Adrenal gland (tissue), 12 donors: ENCODE results near the gene AFTPH. TPM values are rescaled to one million over a fixed set of nuclear protein-coding genes. Genes with fewer than 3 reads are reported as not detected.

Experiments used
- DNase-seq, 7 donors: peaks; one replicate each; pipeline ENCODE4 v3.0.0-alpha.2; 2019 to 2020
- H3K27ac ChIP-seq, 5 donors: fragments of 200-600 bp; sonication (generic) in 4 of 5; 1 replicate in 3 of 5; 2 replicates in 2 of 5; pipeline versions ENCODE4 v1.5.1 to v1.8.0; 2016 to 2020; ENCODE audit warnings: mild to moderate bottlenecking in 1 of 5
- H3K27me3 ChIP-seq: fragments of 200-600 bp; 2 replicates; pipeline ENCODE4 v1.8.0; 2021
- H3K36me3 ChIP-seq, 2 donors: fragments of 200-600 bp; replicated peaks in 1 of 2; 1 replicate in 1 of 2; 2 replicates in 1 of 2; pipeline versions ENCODE4 v1.5.1 to v1.8.0; 2018 to 2022
- H3K4me1 ChIP-seq, 2 donors: fragments of 200-600 bp; replicated peaks in 1 of 2; 1 replicate in 1 of 2; 2 replicates in 1 of 2; pipeline versions ENCODE4 v1.5.1 to v1.8.0; 2018 to 2021
- H3K4me3 ChIP-seq, 4 donors: fragments of 200-600 bp; sonication (generic) in 3 of 4; one replicate each; pipeline ENCODE4 v1.5.1; 2016 to 2018
- H3K9me3 ChIP-seq, 3 donors: fragments of 200-600 bp; sonication (generic) in 1 of 3; replicated peaks in 1 of 3; 1 replicate in 2 of 3; 2 replicates in 1 of 3; pipeline versions ENCODE4 v1.5.1 to v1.8.0; 2016 to 2021
- CTCF ChIP-seq, 6 experiments: fragments of 450-650 bp in 4 of 6; fragments of 200-600 bp in 2 of 6; sonication (generic) in 1 of 6; IDR thresholded peaks; 1 replicate in 5 of 6; 2 replicates in 1 of 6; pipeline versions ENCODE4 v1.5.1 to v1.8.0; 2016 to 2021; ENCODE audit warnings: antibody characterized with exemption in 6 of 6, mild to moderate bottlenecking in 2 of 6, moderate library complexity in 1 of 6
- POLR2A ChIP-seq, 2 donors: fragments of 450-650 bp; IDR thresholded peaks; one replicate each; pipeline ENCODE4 v1.6.1; 2017; ENCODE audit warnings: antibody characterized with exemption in 2 of 2, mild to moderate bottlenecking in 2 of 2, moderate library complexity in 1 of 2
- WGBS, 4 donors: extraction: QIAGEN DNeasy Blood & Tissue Kit in 2 of 4; methylation state at CpG; one replicate each; pipeline versions ENCODE4 v1.1.5 to v1.1.7; 2013 to 2017; 5-methylcytosine and 5-hydroxymethylcytosine counted together
- intact Hi-C, 2 donors: fragments of 100-400 bp; cut with DNase I; formaldehyde crosslinking; loops; one replicate each; pipeline versions ENCODE4 v1.14.1 to v1.15.0; 2022 to 2023
- polyA plus RNA-seq, 3 donors: library from polyadenylated mRNA; stranded (reverse); fragments of 200-250 nt in 2 of 3; fragments of 350-450 nt in 1 of 3; fragmentation: Illumina TruSeq in 1 of 3; extraction: RNeasy Lipid Tissue Mini Kit (QIAGEN cat#74804) in 1 of 3; gene quantifications; one replicate each; pipeline ENCODE4 v1.2.3, GENCODE V29; 2013 to 2014
- total RNA-seq, 9 donors: library from RNA; depleted of rRNA in 4 of 9; stranded (reverse); fragments of >200 nt in 4 of 9; fragments of 120-200 nt in 1 of 9; fragmentation: NEBNext Ultra II Directional in 1 of 9; extraction: Animal tissue kit (Norgen Biotek cat#: 25700) in 1 of 9; gene quantifications; one replicate each; pipeline versions ENCODE4 v1.1.0 to v1.2.4, GENCODE V29; 2013 to 2023
- donor health status: healthy with polysubstance abuse.
- donor health status: Bipolar disorder and iron deficiency.
- donor health status: DM: yes; HTN: yes; CAD: no.
- donor health status: DM: no; HTN: no; CAD: no.
- donor health status: DM: no; HTN: no; CAD: no.
- donor health status: DM: yes; HTN: yes; CAD: no.

The AFTPH gene
- total and polyA plus RNA-seq, 12 donors, result 25.7 to 58.5 (median 36.1) TPM

GRCh38 chr2:64602436-64602835 is 78.3 kb downstream of the AFTPH start:
- intact Hi-C loops, result no loop called here
- DNase-seq, result no peak
- Histone ChIP-seq H3K36me3 (no peaks in the 10 kb centered on the region), H3K9me3 (no peaks in the 10 kb centered on the region), H3K4me3 (no peak overlapping the region), H3K27me3 (no peaks in the 10 kb centered on the region), H3K27ac (no peak overlapping the region), H3K4me1 (peaks cover 9 to 10% of the 10 kb centered on the region in 2 donors)
- TF ChIP-seq CTCF (IDR thresholded peaks at IDR 0.05), result no peak
- TF ChIP-seq POLR2A (IDR thresholded peaks at IDR 0.05), result no peak
- 93 to 95% (median 94%) methylated on average over 10 to 11 of the region's 11 CpGs for WGBS, 4 donors

- Histone ChIP-seq H3K27ac (no peak overlapping the region), H3K36me3 (no peaks in the 10 kb centered on the region), H3K27me3 (no peaks in the 10 kb centered on the region), H3K9me3 (no peaks in the 10 kb centered on the region), H3K4me1 (peaks cover 8 to 10% of the 10 kb centered on the region in 2 donors), H3K4me3 (no peak overlapping the region)
- peak in 1 of 7 donors; percentile 12 for DNase-seq
- TF ChIP-seq CTCF (IDR thresholded peaks at IDR 0.05) (no peak), POLR2A (IDR thresholded peaks at IDR 0.05) (no peak)
- 87 to 97% (median 93%) methylated on average over 2 of the region's 2 CpGs for WGBS, 4 donors
- intact Hi-C loops, result no loop called here
Observed at GRCh38 chr2:64604155-64604554, 80.0 kb downstream of the AFTPH start.

- Histone ChIP-seq H3K27me3 (no peaks in the 10 kb centered on the region), H3K27ac (peak overlapping the region in 1 of 5 donors; percentile 33), H3K4me1 (peaks cover 4 to 10% of the 10 kb centered on the region in 2 donors), H3K36me3 (no peaks in the 10 kb centered on the region), H3K4me3 (no peak overlapping the region), H3K9me3 (no peaks in the 10 kb centered on the region)
- 25 to 39% (median 32%) methylated on average over 6 of the region's 6 CpGs for WGBS, 4 donors
- TF ChIP-seq POLR2A (IDR thresholded peaks at IDR 0.05) (no peak), CTCF (IDR thresholded peaks at IDR 0.05) (no peak)
- peak in 6 of 7 donors; percentile 53 to 69 (median 58) for DNase-seq
- intact Hi-C loops, result no loop called here
Observed at GRCh38 chr2:64605026-64605471, 80.9 kb downstream of the AFTPH start.

- intact Hi-C loops, result no loop called here
- Histone ChIP-seq H3K36me3 (no peaks in the 10 kb centered on the region), H3K27ac (no peak overlapping the region), H3K4me1 (peaks cover 4 to 10% of the 10 kb centered on the region in 2 donors), H3K9me3 (no peaks in the 10 kb centered on the region), H3K27me3 (no peaks in the 10 kb centered on the region), H3K4me3 (no peak overlapping the region)
- peak in 2 of 7 donors; percentile 8 to 31 for DNase-seq
- WGBS, 4 donors, result 83 to 90% (median 88%) methylated on average over 5 of the region's 5 CpGs
- no peak for TF ChIP-seq CTCF (IDR thresholded peaks at IDR 0.05)
- no peak for TF ChIP-seq POLR2A (IDR thresholded peaks at IDR 0.05)
Observed at GRCh38 chr2:64605991-64606478, 81.9 kb downstream of the AFTPH start.
